OCI-LY1 (cell line): ENCODE measurements around the gene ASTN1.

Experiments used
- H2AFZ ChIP-seq: fragments of 200-600 bp; sonication (generic), shearing (Covaris generic); 2 replicates; pipeline ENCODE4 v1.6.0; 2014; ENCODE audit warnings: antibody characterized with exemption, mild to moderate bottlenecking, low read length
- H3F3A ChIP-seq: fragments of 200-600 bp; sonication (generic), shearing (Covaris generic); 2 replicates; pipeline ENCODE4 v1.6.0; 2014; ENCODE audit warnings: mild to moderate bottlenecking, antibody characterized with exemption, low read length, moderate library complexity; ENCODE audit not compliant: insufficient read depth
- H3K27ac ChIP-seq: fragments of 200-600 bp; sonication (generic); 2 replicates; pipeline ENCODE4 v1.5.1; 2014; ENCODE audit warnings: low read length, mixed run types, mild to moderate bottlenecking, low read depth; ENCODE audit not compliant: poor library complexity, severe bottlenecking
- H3K27me3 ChIP-seq: fragments of 200-600 bp; sonication (generic); 2 replicates; pipeline ENCODE4 v1.6.0; 2014; ENCODE audit warnings: antibody characterized with exemption, mild to moderate bottlenecking, low read length, moderate library complexity; ENCODE audit not compliant: insufficient read depth
- H3K36me3 ChIP-seq: fragments of 200-600 bp; sonication (generic); 2 replicates; pipeline ENCODE4 v1.6.1; 2014; ENCODE audit warnings: mild to moderate bottlenecking, antibody characterized with exemption, low read length, moderate library complexity, mixed read lengths; ENCODE audit not compliant: insufficient read depth
- H3K4me1 ChIP-seq: fragments of 200-600 bp; sonication (generic); 2 replicates; pipeline ENCODE4 v1.5.1; 2014; ENCODE audit warnings: mild to moderate bottlenecking, low read length, moderate library complexity; ENCODE audit not compliant: insufficient read depth, severe bottlenecking
- H3K4me2 ChIP-seq: fragments of 200-600 bp; sonication (generic), shearing (Covaris generic); 2 replicates; pipeline ENCODE4 v1.6.1; 2014; ENCODE audit warnings: low read length
- H3K4me3 ChIP-seq: fragments of 200-600 bp; sonication (generic); 2 replicates; pipeline ENCODE4 v1.5.1; 2014; ENCODE audit warnings: low read length, low read depth, mild to moderate bottlenecking, mixed read lengths; ENCODE audit not compliant: poor library complexity, severe bottlenecking
- H3K79me2 ChIP-seq: fragments of 200-600 bp; shearing (Covaris generic); 2 replicates; pipeline ENCODE4 v1.6.1; 2016; ENCODE audit warnings: mixed run types, low read length, mixed read lengths; ENCODE audit not compliant: insufficient read depth
- H3K9ac ChIP-seq: fragments of 200-600 bp; sonication (generic), shearing (Covaris generic); 2 replicates; pipeline ENCODE4 v1.6.1; 2014; ENCODE audit warnings: mild to moderate bottlenecking, low read length, mixed read lengths
- H3K9me2 ChIP-seq: fragments of 200-600 bp; sonication (generic), shearing (Covaris generic); 2 replicates; pipeline ENCODE4 v1.6.1; 2014; ENCODE audit warnings: low read depth, mild to moderate bottlenecking, low read length, mixed read lengths
- H3K9me3 ChIP-seq: fragments of 200-600 bp; shearing (Covaris generic); 2 replicates; pipeline ENCODE4 v1.6.1; 2014; ENCODE audit warnings: low read length, mixed read lengths
- H4K20me1 ChIP-seq: fragments of 200-600 bp; sonication (generic), shearing (Covaris generic); 2 replicates; pipeline ENCODE4 v1.6.0; 2016; ENCODE audit warnings: mild to moderate bottlenecking, low read length; ENCODE audit not compliant: insufficient read depth
- CTCF ChIP-seq: fragments of 200-600 bp; sonication (generic), shearing (Covaris generic); IDR thresholded peaks from 2 replicates; pipeline ENCODE4 v1.5.1; 2017; ENCODE audit warnings: mild to moderate bottlenecking, antibody characterized with exemption, low read length, moderate library complexity, mixed read lengths
- EZH2 ChIP-seq: fragments of 200-600 bp; sonication (generic), shearing (Covaris generic); IDR thresholded peaks from 2 replicates; pipeline ENCODE4 v1.8.0; 2017; ENCODE audit warnings: borderline replicate concordance, mixed run types, mild to moderate bottlenecking, antibody characterized with exemption, low read length, moderate library complexity, mixed read lengths

ASTN1 gene

GRCh38 chr1:176879784-176880620 lies 284.5 kb downstream of the ASTN1 start:
- Histone ChIP-seq H3K4me1 (no peaks in the 10 kb centered on the region), H3K9me3 (no peaks in the 10 kb centered on the region), H3K79me2 (no peaks in the 10 kb centered on the region), H3K27me3 (no peaks in the 10 kb centered on the region), H3K36me3 (no peaks in the 10 kb centered on the region), H3F3A (no peaks in the 10 kb centered on the region), H3K4me3 (no peak overlapping the region), H3K27ac (no peak overlapping the region), H3K9me2 (no peaks in the 10 kb centered on the region), H3K9ac (no peak overlapping the region), H4K20me1 (no peaks in the 10 kb centered on the region), H2AFZ (no peak overlapping the region), H3K4me2 (no peak overlapping the region)
- TF ChIP-seq CTCF, result no peak
- TF ChIP-seq EZH2, result no peak

- Histone ChIP-seq H3K27me3 (no peaks in the 10 kb centered on the region), H4K20me1 (no peaks in the 10 kb centered on the region), H3K36me3 (no peaks in the 10 kb centered on the region), H3F3A (no peaks in the 10 kb centered on the region), H3K9ac (no peak overlapping the region), H3K27ac (no peak overlapping the region), H3K79me2 (no peaks in the 10 kb centered on the region), H3K4me2 (no peak overlapping the region), H2AFZ (no peak overlapping the region), H3K9me2 (no peaks in the 10 kb centered on the region), H3K9me3 (no peaks in the 10 kb centered on the region), H3K4me1 (no peaks in the 10 kb centered on the region), H3K4me3 (no peak overlapping the region)
- TF ChIP-seq CTCF (peak; percentile 37; the same call in 1 of the 2 replicates), EZH2 (no peak)
Observed at GRCh38 chr1:176878750-176879536, 285.6 kb downstream of the ASTN1 start.

GRCh38 chr1:176877557-176877956 lies 287.0 kb downstream of the ASTN1 start:
- TF ChIP-seq CTCF, result no peak
- no peak for TF ChIP-seq EZH2
- no peaks in the 10 kb centered on the region for H4K20me1 ChIP-seq
- no peaks in the 10 kb centered on the region for H3K4me1 ChIP-seq
- no peaks in the 10 kb centered on the region for H3K9me2 ChIP-seq
- no peak overlapping the region for H2AFZ ChIP-seq
- no peak overlapping the region for H3K4me3 ChIP-seq
- no peaks in the 10 kb centered on the region for H3K79me2 ChIP-seq
- H3K9ac ChIP-seq, result no peak overlapping the region
- no peak overlapping the region for H3K4me2 ChIP-seq
- H3K27ac ChIP-seq, result no peak overlapping the region
- H3K36me3 ChIP-seq, result no peaks in the 10 kb centered on the region
- no peaks in the 10 kb centered on the region for H3F3A ChIP-seq
- no peaks in the 10 kb centered on the region for H3K27me3 ChIP-seq
- no peaks in the 10 kb centered on the region for H3K9me3 ChIP-seq
